ENCODE measurements around the gene ZNF3. TPM values are rescaled to one million over a fixed set of nuclear protein-coding genes. Genes with fewer than 3 reads are reported as not detected.

The ZNF3 gene
- total and polyA plus RNA-seq, 9 of the 15 experiments (the other 6 are each of a cell fraction or from before 2014, with no cell fraction given) = 30.0 to 64.9 (median 51.5) TPM

DNA sequence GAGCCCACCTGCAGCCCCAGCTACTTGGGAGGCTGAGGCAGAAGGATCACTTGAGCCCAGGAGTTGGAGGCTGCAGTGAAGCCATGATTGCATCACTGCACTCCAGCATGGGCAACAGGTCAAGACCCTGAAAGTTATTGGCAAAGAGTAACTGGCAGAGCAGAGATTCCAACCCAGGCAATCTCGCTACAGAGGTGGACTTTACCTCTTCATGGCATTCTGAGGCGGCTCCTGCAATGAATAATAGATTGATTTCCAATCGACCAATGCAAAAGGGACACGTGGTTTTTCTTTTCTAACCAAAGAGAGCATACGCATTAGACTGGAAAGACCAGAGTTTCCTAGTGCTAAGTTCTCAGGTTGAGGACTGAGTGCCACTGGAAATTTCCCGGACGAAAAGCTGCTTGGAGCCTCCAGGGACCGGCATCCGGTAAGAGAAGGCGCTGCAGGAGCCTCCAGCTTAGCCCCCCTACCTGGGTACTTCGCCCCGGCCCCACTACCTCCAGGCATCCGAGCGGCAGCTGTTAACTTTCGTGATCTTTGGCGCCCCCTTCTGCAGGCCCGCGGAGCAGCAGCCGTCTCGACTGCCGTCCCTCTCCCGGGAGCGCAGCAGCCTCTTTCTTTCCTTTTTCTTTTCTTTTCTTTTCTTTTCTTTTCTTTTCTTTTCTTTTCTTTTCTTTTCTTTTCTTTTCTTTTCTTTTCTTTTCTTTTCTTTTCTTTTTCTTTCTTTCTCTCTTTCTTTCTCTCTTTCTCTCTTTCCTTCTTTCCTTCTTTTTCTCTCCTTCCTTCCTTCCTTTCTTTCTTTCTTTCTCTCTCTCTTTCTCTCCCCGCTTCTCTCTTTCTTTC is 49.3 kb upstream of the ZNF3 start (continued):
- TF ChIP-seq MAZ (CRISPR knock-in tag; conservative IDR thresholded peaks at IDR 0.05 in 1 of 2, IDR thresholded peaks at IDR 0.05 in 1 of 2) = peak; percentile 38 to 67; a peak in 2 of 4 replicates
- TF ChIP-seq, protein P1, sequence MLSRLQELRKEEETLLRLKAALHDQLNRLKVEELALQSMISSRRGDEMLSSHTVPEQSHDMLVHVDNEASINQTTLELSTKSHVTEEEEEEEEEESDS (CRISPR knock-in tag; IDR thresholded peaks at IDR 0.05) = no peak
- TF ChIP-seq, protein P2, sequence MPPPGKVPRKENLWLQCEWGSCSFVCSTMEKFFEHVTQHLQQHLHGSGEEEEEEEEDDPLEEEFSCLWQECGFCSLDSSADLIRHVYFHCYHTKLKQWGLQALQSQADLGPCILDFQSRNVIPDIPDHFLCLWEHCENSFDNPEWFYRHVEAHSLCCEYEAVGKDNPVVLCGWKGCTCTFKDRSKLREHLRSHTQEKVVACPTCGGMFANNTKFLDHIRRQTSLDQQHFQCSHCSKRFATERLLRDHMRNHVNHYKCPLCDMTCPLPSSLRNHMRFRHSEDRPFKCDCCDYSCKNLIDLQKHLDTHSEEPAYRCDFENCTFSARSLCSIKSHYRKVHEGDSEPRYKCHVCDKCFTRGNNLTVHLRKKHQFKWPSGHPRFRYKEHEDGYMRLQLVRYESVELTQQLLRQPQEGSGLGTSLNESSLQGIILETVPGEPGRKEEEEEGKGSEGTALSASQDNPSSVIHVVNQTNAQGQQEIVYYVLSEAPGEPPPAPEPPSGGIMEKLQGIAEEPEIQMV (tag; conservative IDR thresholded peaks at IDR 0.05; ENCODE audit: low read depth) = 0 out of 2 replicates have a peak, but pooled peaks have one; percentile 32
- TF ChIP-seq NR4A1 (CRISPR knock-in tag; IDR thresholded peaks at IDR 0.05) = peak; percentile 67; the same call in 1 of the 2 replicates
- TF ChIP-seq NR4A1 (tag; IDR thresholded peaks at IDR 0.05) = no peak
- TF ChIP-seq ZNF174 (CRISPR knock-in tag; IDR thresholded peaks at IDR 0.05) = no peak
- no peak for TF ChIP-seq JUN (IDR thresholded peaks at IDR 0.05; ENCODE audit: borderline replicate concordance, low read depth, low read length)
- no peak for TF ChIP-seq JUN (CRISPR knock-in tag; IDR thresholded peaks at IDR 0.05; ENCODE audit: borderline replicate concordance)
- TF ChIP-seq RBM17 (IDR thresholded peaks at IDR 0.05; ENCODE audit: borderline replicate concordance, low read depth, low read length) = no peak
- TF ChIP-seq, protein P3, sequence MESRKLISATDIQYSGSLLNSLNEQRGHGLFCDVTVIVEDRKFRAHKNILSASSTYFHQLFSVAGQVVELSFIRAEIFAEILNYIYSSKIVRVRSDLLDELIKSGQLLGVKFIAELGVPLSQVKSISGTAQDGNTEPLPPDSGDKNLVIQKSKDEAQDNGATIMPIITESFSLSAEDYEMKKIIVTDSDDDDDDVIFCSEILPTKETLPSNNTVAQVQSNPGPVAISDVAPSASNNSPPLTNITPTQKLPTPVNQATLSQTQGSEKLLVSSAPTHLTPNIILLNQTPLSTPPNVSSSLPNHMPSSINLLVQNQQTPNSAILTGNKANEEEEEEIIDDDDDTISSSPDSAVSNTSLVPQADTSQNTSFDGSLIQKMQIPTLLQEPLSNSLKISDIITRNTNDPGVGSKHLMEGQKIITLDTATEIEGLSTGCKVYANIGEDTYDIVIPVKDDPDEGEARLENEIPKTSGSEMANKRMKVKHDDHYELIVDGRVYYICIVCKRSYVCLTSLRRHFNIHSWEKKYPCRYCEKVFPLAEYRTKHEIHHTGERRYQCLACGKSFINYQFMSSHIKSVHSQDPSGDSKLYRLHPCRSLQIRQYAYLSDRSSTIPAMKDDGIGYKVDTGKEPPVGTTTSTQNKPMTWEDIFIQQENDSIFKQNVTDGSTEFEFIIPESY (CRISPR knock-in tag; IDR thresholded peaks at IDR 0.05) = peak; percentile 32; the same call in 1 of the 2 replicates
- no peak for TF ChIP-seq YBX1 (IDR thresholded peaks at IDR 0.05)
- TF ChIP-seq ZNF764 (CRISPR knock-in tag; IDR thresholded peaks at IDR 0.05; ENCODE audit: low read depth) = 0 out of 2 replicates have a peak, but pooled peaks have one; percentile 31
- TF ChIP-seq NFE2L1 (tag; IDR thresholded peaks at IDR 0.05; ENCODE audit: borderline replicate concordance, low read depth) = no peak
- no peak for TF ChIP-seq ZNF212 (CRISPR knock-in tag; IDR thresholded peaks at IDR 0.05)
- TF ChIP-seq, protein P4, sequence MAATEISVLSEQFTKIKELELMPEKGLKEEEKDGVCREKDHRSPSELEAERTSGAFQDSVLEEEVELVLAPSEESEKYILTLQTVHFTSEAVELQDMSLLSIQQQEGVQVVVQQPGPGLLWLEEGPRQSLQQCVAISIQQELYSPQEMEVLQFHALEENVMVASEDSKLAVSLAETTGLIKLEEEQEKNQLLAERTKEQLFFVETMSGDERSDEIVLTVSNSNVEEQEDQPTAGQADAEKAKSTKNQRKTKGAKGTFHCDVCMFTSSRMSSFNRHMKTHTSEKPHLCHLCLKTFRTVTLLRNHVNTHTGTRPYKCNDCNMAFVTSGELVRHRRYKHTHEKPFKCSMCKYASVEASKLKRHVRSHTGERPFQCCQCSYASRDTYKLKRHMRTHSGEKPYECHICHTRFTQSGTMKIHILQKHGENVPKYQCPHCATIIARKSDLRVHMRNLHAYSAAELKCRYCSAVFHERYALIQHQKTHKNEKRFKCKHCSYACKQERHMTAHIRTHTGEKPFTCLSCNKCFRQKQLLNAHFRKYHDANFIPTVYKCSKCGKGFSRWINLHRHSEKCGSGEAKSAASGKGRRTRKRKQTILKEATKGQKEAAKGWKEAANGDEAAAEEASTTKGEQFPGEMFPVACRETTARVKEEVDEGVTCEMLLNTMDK (IDR thresholded peaks at IDR 0.05; ENCODE audit: borderline replicate concordance, insufficient read depth, low read depth, low read length, poor library complexity, severe bottlenecking) = peak; percentile 82
- TF ChIP-seq ASH1L (IDR thresholded peaks at IDR 0.05; ENCODE audit: borderline replicate concordance, low read depth, partially characterized antibody) = peak; percentile 65
- TF ChIP-seq POLR3A (IDR thresholded peaks at IDR 0.05; ENCODE audit: borderline replicate concordance, extremely low read depth, insufficient read depth, insufficient read length) = no peak
- TF ChIP-seq ZNF140 (CRISPR knock-in tag; IDR thresholded peaks at IDR 0.05) = no peak
